GM18873 (cell line): ENCODE measurements around the gene LCA5L.
"Not testable (repeated sequence)": the region's sequence is repeated elsewhere in the genome, so short reads cannot be mapped to it uniquely, and the experiment has no call there.

ENCODE experiments used
- ATAC-seq: cut with Tn5 transposase; IDR thresholded peaks from one replicate; pipeline ENCODE4 v1.9.1; 2021; ENCODE audit warnings: mild to moderate bottlenecking, moderate library complexity, moderate number of reproducible peaks; ENCODE audit not compliant: unreplicated experiment, low FRiP score

The LCA5L gene

GRCh38 chr21:39388811-39389155 is 56.8 kb downstream of the LCA5L start:
- peak; percentile 4 for ATAC-seq

- ATAC-seq, result peak; percentile 50
Measured at GRCh38 chr21:39388038-39388810, 57.4 kb downstream of the LCA5L start.

GRCh38 chr21:39387461-39388037 is 58.0 kb downstream of the LCA5L start:
- no peak for ATAC-seq

- ATAC-seq, result no peak
Measured at GRCh38 chr21:39386899-39387298, 58.7 kb downstream of the LCA5L start.

DNA sequence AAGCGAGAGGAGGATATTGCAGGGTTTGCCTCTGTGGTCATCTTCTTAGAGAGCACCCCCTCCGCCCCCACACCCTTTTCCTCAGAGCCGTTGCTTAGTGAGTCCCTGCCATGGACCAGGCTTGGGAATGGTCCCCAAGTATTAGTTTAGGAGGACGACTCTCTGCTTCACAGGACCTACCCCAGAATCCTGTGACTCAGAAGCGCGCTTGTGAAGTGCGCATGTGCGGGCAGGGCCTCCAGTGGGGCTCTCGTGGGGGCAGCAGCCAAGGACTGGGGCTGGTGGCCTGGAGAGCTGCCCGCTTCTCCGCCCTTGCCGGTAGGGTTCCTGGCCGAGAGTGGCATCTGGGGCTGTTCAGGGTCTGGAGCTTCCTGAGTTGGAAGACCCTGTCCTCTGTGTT is 59.4 kb downstream of the LCA5L start:
- ATAC-seq, result no peak

DNA sequence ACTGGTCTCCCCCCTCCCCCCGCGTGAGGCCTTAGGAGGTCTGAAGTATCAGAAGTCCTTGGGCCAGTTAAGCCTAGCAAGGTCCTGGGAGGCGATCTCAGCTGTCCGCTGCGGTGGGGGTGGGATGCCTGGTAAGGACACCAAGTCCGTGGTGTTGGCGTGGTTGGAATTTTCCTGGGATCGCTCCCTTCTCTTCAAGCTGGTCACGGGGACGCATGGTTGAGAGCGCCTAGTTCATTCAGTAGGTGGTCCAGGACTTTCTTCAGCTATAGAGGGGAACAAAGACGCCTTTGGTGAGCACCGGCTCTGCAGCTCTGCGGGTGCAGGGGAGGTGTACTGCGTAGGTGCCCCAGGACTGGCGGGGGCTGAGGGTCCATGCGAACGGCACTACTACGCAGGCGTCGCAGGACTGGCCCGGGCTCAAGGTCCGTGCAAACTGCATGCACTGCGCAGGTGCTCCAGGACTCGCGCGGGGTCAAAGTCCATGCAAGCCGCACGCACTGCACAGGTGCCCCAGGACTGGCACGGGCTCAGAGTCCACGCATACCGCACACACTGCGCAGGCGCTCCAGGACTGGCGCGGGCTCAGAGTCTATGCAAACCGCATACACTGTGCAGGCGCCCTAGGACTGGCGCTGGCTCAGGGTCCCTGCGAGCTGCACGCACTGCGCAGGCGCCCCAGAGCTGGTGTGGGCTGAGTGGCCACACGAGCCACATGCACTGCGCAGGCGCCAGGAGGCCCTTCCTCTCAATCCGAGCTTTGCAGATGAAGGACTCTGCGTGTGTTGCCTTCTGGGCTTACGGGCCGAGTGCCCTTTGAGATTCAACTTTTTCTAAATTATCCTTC is 60.1 kb downstream of the LCA5L start:
- ATAC-seq, result no peak

GRCh38 chr21:39384674-39385298 is 60.8 kb downstream of the LCA5L start:
- no peak for ATAC-seq

DNA sequence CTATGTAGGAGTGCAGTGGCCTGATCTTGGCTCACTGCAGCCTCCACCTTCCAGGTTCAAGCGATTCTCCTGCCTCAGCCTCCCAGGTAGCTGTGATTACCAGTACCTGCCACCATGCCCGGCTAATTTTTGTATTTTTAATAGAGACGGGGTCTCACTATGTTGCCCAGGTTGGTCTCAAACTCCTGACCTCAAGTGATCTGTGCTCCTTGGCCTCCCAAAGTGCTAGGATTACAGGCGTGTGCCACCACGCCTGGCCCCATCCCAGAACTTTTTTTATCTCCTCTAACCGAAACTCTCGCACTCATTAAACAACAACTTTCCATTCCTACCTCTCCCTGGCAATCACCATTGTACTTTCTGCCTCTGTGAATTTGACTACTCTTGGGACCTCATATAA is 63.5 kb downstream of the LCA5L start:
- not testable (repeated sequence) for ATAC-seq

DNA sequence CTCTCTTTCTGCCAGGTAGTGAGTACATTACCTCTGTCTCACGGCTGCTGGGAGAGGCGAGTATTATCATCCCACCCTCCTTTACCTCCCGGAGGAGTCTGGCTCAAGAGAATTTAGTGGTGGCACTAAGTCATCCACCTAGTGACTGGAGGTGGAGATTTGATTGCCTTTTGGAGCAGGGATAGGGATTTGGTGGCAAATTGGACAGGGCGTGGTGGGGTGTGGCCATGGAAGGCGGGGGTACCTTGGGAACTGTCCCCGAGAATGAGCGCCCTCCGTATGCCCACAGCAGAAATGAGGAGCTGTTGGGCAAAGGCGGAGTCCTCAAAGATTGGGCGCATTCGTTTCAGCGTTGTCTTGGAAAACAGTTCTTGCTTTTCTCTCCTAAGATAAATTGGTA is 64.6 kb downstream of the LCA5L start:
- no peak for ATAC-seq

- ATAC-seq, result peak; percentile 77
Measured at GRCh38 chr21:39379986-39380891, 65.3 kb downstream of the LCA5L start.

DNA sequence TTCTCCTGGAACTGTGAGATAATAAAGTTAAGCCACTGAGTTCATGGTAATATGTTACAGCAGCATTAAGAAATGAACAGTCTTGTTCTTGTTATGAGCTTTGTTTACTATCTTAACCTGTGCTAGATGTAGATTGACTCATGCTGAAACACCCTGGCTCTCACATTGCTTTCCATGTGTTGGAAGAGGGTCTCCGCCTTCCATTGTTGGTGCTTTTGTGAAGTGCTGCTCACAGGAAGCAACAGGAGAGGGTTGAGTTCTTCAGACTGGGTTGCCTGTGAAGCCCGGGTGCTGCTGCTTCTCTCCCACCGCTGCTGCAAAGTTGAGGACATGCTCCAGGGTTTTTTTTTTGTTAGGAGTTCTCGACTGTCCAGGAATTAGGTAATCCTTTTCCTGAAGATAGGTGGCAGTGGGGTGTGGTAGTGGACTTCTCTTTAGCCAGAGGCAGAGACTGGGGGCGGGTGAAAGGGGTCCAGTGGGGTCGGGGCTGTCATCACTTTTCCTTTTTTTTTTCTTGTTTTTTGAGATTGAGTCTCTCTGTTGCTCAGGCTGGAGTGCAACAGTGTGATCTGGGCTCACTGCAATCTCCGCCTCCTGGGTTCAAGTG is 68.0 kb downstream of the LCA5L start:
- ATAC-seq, result no peak

DNA sequence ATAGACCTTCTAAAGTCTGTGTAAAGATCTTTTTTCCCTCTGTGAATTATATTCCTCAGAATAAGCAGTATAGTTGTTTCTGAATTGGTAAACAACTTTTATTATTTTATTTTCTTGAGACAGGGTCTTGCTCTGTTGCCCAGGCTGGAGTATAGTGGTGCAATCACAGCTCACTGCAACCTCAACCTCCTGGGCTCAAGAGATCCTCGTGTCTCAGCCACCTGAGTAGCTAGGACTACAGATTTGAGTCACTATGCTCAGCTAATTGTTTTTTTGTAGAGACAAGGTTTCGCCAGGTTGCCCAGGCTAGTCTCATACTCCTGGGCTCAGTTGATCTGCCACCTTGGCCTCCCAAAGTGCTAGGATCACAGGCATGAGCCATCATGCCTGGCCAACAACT is 70.1 kb downstream of the LCA5L start:
- ATAC-seq, result no peak

DNA sequence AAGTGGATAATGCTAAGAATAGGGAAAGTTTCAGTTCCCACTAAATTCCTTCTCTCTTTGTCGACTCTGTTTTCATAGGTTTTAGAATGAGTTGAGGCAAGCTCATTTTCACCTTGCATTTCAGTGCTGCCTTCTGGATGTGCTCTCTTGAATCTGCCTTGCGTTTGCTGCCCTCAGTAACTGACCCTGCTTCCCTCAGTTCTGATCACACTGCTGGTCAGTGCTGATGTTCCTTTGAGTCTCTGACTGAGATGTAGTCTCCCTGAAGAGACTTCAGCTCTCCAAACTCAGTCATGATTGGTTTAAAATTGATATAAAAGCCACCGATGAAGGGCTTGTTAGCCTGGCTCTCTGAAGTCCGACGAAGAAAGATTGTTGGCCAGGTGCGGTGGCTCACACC is 71.5 kb downstream of the LCA5L start:
- no peak for ATAC-seq

DNA sequence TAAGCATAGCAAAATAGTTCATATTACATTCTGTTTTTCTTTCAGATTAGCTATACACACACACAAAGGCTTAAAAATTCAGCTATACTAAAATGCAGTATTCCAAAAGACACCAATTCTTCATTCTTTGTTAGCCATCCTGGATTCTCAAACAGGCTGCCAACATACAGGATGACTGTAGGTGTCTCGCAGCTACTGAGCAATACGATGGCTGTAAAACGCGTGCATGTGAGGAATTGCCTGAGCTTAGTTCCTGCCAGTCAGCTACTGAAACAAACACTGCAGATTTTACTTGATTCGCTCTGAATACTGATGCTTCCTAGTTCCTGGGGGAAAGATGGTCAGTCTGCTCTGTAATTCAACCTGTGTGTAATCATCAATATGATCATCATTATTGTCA is 71.9 kb downstream of the LCA5L start:
- no peak for ATAC-seq

DNA sequence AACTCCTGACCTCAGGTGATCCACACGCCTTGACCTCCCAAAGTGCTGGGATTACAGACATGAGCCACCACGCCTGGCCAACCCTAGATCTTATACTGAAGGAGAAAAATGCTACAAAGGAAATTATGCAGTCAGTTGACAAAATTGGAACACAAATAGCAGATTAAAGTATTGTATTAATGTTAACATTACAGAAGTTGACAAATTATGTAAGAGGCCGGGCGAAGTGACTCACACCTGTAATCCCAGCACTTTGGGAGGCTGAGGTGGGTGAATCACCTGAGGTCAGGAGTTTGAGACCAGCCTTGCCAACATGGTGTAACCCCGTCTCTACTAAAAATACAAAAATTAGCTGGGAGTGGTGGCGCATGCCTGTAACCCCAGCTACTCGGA is 75.7 kb downstream of the LCA5L start:
- ATAC-seq, result not testable (repeated sequence)

- no peak for ATAC-seq
Measured at GRCh38 chr21:39367783-39368182, 77.8 kb downstream of the LCA5L start.

DNA sequence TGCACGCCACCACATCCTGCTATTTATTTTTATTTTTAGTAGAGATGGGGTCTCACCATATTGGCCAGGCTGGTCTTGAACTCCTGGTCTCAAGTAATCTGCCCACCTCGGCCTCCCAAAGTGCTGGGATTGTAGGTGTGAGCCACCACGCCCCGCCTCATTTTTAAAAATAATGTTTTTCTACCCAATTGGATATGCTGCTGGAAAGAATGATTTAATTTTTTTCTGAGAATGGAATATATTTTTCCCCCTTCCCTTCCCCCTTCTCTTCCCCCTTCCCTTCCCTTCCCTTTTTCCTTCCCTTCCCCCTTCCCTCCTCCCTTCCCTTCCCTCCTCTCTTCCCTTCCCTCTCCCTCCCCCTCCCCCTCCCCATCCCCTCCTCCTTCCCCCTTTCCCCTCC is 79.0 kb downstream of the LCA5L start:
- ATAC-seq, result no peak

DNA sequence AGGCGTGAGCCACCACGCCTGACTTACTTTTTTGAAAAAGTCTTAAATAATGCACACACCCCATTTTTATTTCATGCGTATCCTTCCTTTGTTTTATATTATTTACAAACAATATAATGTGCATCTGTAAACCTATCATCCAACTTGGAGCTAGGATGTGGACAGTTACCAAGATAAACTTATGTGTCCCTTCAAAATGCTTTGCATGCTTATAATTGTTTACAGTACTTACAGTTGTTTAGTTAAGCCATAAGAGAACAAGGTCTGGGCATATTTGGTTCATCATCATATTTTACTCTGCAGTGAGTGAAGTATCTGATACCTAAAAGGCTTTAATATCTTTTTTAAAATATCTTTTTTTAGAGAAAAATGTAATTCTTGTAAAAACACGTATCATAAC is 80.6 kb downstream of the LCA5L start:
- no peak for ATAC-seq
